ENCODE results near the gene CNTN4.

The CNTN4 gene

GRCh38 chr3:2869905-2870304 is 771.2 kb downstream of the CNTN4 start:
- no peaks in the 10 kb centered on the region for H3K9me3 ChIP-seq (ENCODE audit: insufficient read depth, low read length)
- H3K27ac ChIP-seq (ENCODE audit: low read length), result no peak overlapping the region
- H3K79me2 ChIP-seq (ENCODE audit: low read length), result no peaks in the 10 kb centered on the region
- H3K36me3 ChIP-seq (replicated peaks; ENCODE audit: low read depth, low read length), result no peaks in the 10 kb centered on the region
- H3K4me2 ChIP-seq (ENCODE audit: low read length), result no peak overlapping the region
- no peak overlapping the region for H3K9ac ChIP-seq (ENCODE audit: low read length)
- peaks cover 11% of the 10 kb centered on the region for H3K4me1 ChIP-seq (ENCODE audit: low read length)
- H4K20me1 ChIP-seq (ENCODE audit: insufficient read depth, low read length), result no peaks in the 10 kb centered on the region
- no peak overlapping the region for H2AFZ ChIP-seq (ENCODE audit: low read depth, low read length)
- TF ChIP-seq EZH2phosphoT487 (IDR thresholded peaks at IDR 0.05; ENCODE audit: low read depth), result no peak
- TF ChIP-seq, protein P1, sequence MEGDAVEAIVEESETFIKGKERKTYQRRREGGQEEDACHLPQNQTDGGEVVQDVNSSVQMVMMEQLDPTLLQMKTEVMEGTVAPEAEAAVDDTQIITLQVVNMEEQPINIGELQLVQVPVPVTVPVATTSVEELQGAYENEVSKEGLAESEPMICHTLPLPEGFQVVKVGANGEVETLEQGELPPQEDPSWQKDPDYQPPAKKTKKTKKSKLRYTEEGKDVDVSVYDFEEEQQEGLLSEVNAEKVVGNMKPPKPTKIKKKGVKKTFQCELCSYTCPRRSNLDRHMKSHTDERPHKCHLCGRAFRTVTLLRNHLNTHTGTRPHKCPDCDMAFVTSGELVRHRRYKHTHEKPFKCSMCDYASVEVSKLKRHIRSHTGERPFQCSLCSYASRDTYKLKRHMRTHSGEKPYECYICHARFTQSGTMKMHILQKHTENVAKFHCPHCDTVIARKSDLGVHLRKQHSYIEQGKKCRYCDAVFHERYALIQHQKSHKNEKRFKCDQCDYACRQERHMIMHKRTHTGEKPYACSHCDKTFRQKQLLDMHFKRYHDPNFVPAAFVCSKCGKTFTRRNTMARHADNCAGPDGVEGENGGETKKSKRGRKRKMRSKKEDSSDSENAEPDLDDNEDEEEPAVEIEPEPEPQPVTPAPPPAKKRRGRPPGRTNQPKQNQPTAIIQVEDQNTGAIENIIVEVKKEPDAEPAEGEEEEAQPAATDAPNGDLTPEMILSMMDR (IDR thresholded peaks at IDR 0.05; ENCODE audit: low read depth, low read length), result no peak
- H3K4me3 ChIP-seq (ENCODE audit: low read length), result no peak overlapping the region
- H3K27me3 ChIP-seq (ENCODE audit: low read depth, low read length), result no peaks in the 10 kb centered on the region

- Histone ChIP-seq H3K27ac (ENCODE audit: low read length) (no peak overlapping the region), H3K79me2 (ENCODE audit: low read length) (no peaks in the 10 kb centered on the region)
- no peak for TF ChIP-seq EZH2phosphoT487 (IDR thresholded peaks at IDR 0.05; ENCODE audit: low read depth)
- TF ChIP-seq, protein P1 (IDR thresholded peaks at IDR 0.05; ENCODE audit: low read depth, low read length), result no peak
Measured at GRCh38 chr3:2870724-2871333, 772.2 kb downstream of the CNTN4 start.

DNA sequence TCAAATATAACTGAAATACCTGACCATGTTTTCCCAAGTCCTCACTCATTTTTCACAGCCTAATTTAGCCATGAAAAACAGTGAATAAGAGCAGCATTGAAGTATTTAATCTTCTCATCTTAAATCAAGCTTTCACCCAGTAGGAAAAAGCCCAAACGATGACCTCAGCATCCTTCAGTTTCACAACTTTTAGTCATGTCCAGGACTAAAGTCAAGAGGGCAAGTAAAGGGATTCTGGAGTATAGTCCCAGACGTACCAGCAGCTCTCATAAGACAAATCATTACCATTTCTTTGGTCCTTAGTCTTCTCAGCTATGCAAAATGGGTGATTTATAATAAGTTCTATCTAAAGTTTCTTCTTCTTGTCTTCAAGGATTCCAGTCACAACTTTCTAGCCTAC is 774.2 kb downstream of the CNTN4 start:
- Histone ChIP-seq H3K4me2 (ENCODE audit: low read length) (no peak overlapping the region), H3K9ac (ENCODE audit: low read length) (no peak overlapping the region), H3K27ac (ENCODE audit: low read length) (no peak overlapping the region), H4K20me1 (ENCODE audit: insufficient read depth, low read length) (no peaks in the 10 kb centered on the region), H3K36me3 (replicated peaks; ENCODE audit: low read depth, low read length) (no peaks in the 10 kb centered on the region), H3K4me1 (ENCODE audit: low read length) (peaks cover 11% of the 10 kb centered on the region), H3K4me3 (ENCODE audit: low read length) (no peak overlapping the region), H3K79me2 (ENCODE audit: low read length) (no peaks in the 10 kb centered on the region), H2AFZ (ENCODE audit: low read depth, low read length) (no peak overlapping the region), H3K27me3 (ENCODE audit: low read depth, low read length) (no peaks in the 10 kb centered on the region), H3K9me3 (ENCODE audit: insufficient read depth, low read length) (no peaks in the 10 kb centered on the region)
- TF ChIP-seq EZH2phosphoT487 (IDR thresholded peaks at IDR 0.05; ENCODE audit: low read depth), result no peak
- TF ChIP-seq, protein P1 (IDR thresholded peaks at IDR 0.05; ENCODE audit: low read depth, low read length), result no peak

More at GRCh38 chr3:2870724-2871333, 772.2 kb downstream of the CNTN4 start:
- Histone ChIP-seq H3K4me3 (ENCODE audit: low read length) (no peak overlapping the region), H3K9ac (ENCODE audit: low read length) (no peak overlapping the region), H3K9me3 (ENCODE audit: insufficient read depth, low read length) (no peaks in the 10 kb centered on the region), H2AFZ (ENCODE audit: low read depth, low read length) (peak overlapping the region; percentile 73), H3K27me3 (ENCODE audit: low read depth, low read length) (no peaks in the 10 kb centered on the region), H3K36me3 (replicated peaks; ENCODE audit: low read depth, low read length) (no peaks in the 10 kb centered on the region), H3K4me1 (ENCODE audit: low read length) (peaks cover 11% of the 10 kb centered on the region), H4K20me1 (ENCODE audit: insufficient read depth, low read length) (no peaks in the 10 kb centered on the region), H3K4me2 (ENCODE audit: low read length) (peak overlapping the region; percentile 37)

- no peak overlapping the region for H3K4me2 ChIP-seq (ENCODE audit: low read length)
- H3K9ac ChIP-seq (ENCODE audit: low read length), result no peak overlapping the region
- H2AFZ ChIP-seq (ENCODE audit: low read depth, low read length), result no peak overlapping the region
- no peak for TF ChIP-seq EZH2phosphoT487 (IDR thresholded peaks at IDR 0.05; ENCODE audit: low read depth)
- H3K79me2 ChIP-seq (ENCODE audit: low read length), result no peaks in the 10 kb centered on the region
- H4K20me1 ChIP-seq (ENCODE audit: insufficient read depth, low read length), result no peaks in the 10 kb centered on the region
- no peak overlapping the region for H3K4me3 ChIP-seq (ENCODE audit: low read length)
- no peak overlapping the region for H3K27ac ChIP-seq (ENCODE audit: low read length)
- no peaks in the 10 kb centered on the region for H3K27me3 ChIP-seq (ENCODE audit: low read depth, low read length)
- peaks cover 11% of the 10 kb centered on the region for H3K4me1 ChIP-seq (ENCODE audit: low read length)
- H3K9me3 ChIP-seq (ENCODE audit: insufficient read depth, low read length), result no peaks in the 10 kb centered on the region
- H3K36me3 ChIP-seq (replicated peaks; ENCODE audit: low read depth, low read length), result no peaks in the 10 kb centered on the region
Measured at GRCh38 chr3:2873986-2874385, 775.3 kb downstream of the CNTN4 start.

All from OCI-LY3 (cell line).